ENCODE results near the gene JTB.

The JTB gene

DNA sequence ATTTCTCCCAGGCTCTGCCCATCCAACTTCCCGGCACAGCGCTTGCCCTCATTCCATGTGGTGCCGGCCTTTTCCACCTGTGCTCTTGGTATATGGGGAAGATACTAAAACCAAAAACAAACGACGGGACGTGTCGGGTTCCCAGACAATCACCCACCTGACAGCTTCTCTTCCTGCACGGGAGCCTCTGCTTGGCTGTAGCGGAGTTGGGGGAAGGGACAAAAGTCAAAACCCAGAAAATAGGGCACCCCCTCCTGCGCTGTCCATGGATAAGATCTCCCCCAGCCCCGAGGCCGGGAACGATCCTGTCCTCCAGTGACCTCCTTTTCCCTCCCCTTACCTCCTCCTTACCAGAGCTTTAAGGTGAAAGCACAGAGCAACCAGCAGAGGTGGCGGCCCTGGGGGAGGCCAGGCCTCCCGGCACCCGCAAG is 640 bp downstream of the JTB start:
- TF ChIP-seq RAD21 (IDR thresholded peaks at IDR 0.05; ENCODE audit: low read depth) = no peak
- no peak for TF ChIP-seq YY1 (IDR thresholded peaks at IDR 0.05; ENCODE audit: low read depth)
- no peak for TF ChIP-seq ZBTB7A (IDR thresholded peaks at IDR 0.05; ENCODE audit: low read depth)
- TF ChIP-seq TAF1 (IDR thresholded peaks at IDR 0.05; ENCODE audit: low read depth) = no peak
- TF ChIP-seq USF1 (IDR thresholded peaks at IDR 0.05) = no peak
- no peak for TF ChIP-seq TEAD4 (IDR thresholded peaks at IDR 0.05)
- no peak for TF ChIP-seq EGR1 (IDR thresholded peaks at IDR 0.05)
- no peak for TF ChIP-seq TCF12 (IDR thresholded peaks at IDR 0.05; ENCODE audit: low read depth)
- no peak for TF ChIP-seq CREB1 (IDR thresholded peaks at IDR 0.05; ENCODE audit: low read depth)
- TF ChIP-seq, protein P1, sequence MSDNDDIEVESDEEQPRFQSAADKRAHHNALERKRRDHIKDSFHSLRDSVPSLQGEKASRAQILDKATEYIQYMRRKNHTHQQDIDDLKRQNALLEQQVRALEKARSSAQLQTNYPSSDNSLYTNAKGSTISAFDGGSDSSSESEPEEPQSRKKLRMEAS (IDR thresholded peaks at IDR 0.05) = no peak
- no peak for TF ChIP-seq CEBPB (IDR thresholded peaks at IDR 0.05)

- TF ChIP-seq TEAD4 (IDR thresholded peaks at IDR 0.05) = no peak
- no peak for TF ChIP-seq FOXM1 (IDR thresholded peaks at IDR 0.05; ENCODE audit: borderline replicate concordance, low read depth)
- TF ChIP-seq TAF1 (IDR thresholded peaks at IDR 0.05; ENCODE audit: low read depth) = no peak
- TF ChIP-seq CEBPB (IDR thresholded peaks at IDR 0.05) = no peak
These were observed 3.9 kb downstream of the JTB start for GRCh38 chr1:153973525-153973924.

DNA sequence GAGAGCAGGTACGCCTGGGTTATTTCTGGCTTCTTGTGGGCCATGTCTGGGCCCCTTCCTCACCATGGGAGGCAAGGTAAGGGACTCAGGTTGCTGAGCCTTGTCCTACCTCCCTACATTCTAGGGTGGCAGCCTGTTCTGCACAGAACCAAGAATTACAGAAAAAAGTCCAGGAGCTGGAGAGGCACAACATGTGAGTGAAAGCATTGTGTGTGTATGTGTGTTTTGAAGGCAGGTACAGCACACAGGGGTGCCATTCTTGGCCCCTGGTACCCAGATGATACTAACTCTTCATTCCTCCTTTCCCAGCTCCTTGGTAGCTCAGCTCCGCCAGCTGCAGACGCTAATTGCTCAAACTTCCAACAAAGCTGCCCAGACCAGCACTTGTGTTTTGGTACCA is 4.4 kb downstream of the JTB start:
- TF ChIP-seq EGR1 (IDR thresholded peaks at IDR 0.05) (no peak), TEAD4 (IDR thresholded peaks at IDR 0.05) (no peak), TCF12 (IDR thresholded peaks at IDR 0.05; ENCODE audit: low read depth) (no peak), CREB1 (IDR thresholded peaks at IDR 0.05; ENCODE audit: low read depth) (no peak), RAD21 (IDR thresholded peaks at IDR 0.05; ENCODE audit: low read depth) (no peak), TAF1 (IDR thresholded peaks at IDR 0.05; ENCODE audit: low read depth) (no peak), YY1 (IDR thresholded peaks at IDR 0.05; ENCODE audit: low read depth) (no peak), NFIC (IDR thresholded peaks at IDR 0.05) (no peak), EP300 (IDR thresholded peaks at IDR 0.05; ENCODE audit: borderline replicate concordance) (no peak), USF1 (IDR thresholded peaks at IDR 0.05) (no peak), FOXM1 (IDR thresholded peaks at IDR 0.05; ENCODE audit: borderline replicate concordance, low read depth) (no peak), CEBPB (IDR thresholded peaks at IDR 0.05) (no peak), ZBTB7A (IDR thresholded peaks at IDR 0.05; ENCODE audit: low read depth) (no peak)
- TF ChIP-seq, protein P1 (IDR thresholded peaks at IDR 0.05) = no peak
- TF ChIP-seq, protein P2, sequence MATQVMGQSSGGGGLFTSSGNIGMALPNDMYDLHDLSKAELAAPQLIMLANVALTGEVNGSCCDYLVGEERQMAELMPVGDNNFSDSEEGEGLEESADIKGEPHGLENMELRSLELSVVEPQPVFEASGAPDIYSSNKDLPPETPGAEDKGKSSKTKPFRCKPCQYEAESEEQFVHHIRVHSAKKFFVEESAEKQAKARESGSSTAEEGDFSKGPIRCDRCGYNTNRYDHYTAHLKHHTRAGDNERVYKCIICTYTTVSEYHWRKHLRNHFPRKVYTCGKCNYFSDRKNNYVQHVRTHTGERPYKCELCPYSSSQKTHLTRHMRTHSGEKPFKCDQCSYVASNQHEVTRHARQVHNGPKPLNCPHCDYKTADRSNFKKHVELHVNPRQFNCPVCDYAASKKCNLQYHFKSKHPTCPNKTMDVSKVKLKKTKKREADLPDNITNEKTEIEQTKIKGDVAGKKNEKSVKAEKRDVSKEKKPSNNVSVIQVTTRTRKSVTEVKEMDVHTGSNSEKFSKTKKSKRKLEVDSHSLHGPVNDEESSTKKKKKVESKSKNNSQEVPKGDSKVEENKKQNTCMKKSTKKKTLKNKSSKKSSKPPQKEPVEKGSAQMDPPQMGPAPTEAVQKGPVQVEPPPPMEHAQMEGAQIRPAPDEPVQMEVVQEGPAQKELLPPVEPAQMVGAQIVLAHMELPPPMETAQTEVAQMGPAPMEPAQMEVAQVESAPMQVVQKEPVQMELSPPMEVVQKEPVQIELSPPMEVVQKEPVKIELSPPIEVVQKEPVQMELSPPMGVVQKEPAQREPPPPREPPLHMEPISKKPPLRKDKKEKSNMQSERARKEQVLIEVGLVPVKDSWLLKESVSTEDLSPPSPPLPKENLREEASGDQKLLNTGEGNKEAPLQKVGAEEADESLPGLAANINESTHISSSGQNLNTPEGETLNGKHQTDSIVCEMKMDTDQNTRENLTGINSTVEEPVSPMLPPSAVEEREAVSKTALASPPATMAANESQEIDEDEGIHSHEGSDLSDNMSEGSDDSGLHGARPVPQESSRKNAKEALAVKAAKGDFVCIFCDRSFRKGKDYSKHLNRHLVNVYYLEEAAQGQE (IDR thresholded peaks at IDR 0.05; ENCODE audit: low read depth) = no peak

- TF ChIP-seq EP300 (IDR thresholded peaks at IDR 0.05; ENCODE audit: borderline replicate concordance) = no peak
- no peak for TF ChIP-seq FOXM1 (IDR thresholded peaks at IDR 0.05; ENCODE audit: borderline replicate concordance, low read depth)
These were observed 7.1 kb downstream of the JTB start for GRCh38 chr1:153970346-153970745.

DNA sequence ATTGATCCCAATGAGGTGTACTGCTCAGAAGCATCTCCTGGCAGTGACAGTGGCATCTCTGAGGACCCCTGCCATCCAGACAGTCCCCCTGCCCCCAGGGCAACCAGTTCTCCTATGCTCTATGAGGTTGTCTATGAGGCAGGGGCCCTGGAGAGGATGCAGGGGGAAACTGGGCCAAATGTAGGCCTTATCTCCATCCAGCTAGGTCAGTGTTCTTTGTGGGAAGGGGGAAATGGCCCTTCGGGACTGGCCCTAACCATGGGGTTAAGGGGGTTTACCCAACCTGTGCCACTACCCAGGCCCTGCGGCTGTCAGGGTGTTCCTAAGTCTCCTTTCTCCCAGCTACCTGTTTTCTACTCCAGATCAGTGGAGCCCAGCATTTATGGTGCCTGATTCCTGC is 8.5 kb downstream of the JTB start:
- TF ChIP-seq RAD21 (IDR thresholded peaks at IDR 0.05; ENCODE audit: low read depth) (no peak), TEAD4 (IDR thresholded peaks at IDR 0.05) (no peak), YY1 (IDR thresholded peaks at IDR 0.05; ENCODE audit: low read depth) (no peak), CEBPB (IDR thresholded peaks at IDR 0.05) (no peak), NFIC (IDR thresholded peaks at IDR 0.05) (no peak), FOXM1 (IDR thresholded peaks at IDR 0.05; ENCODE audit: borderline replicate concordance, low read depth) (no peak), EGR1 (IDR thresholded peaks at IDR 0.05) (no peak), EP300 (IDR thresholded peaks at IDR 0.05; ENCODE audit: borderline replicate concordance) (no peak), ZBTB7A (IDR thresholded peaks at IDR 0.05; ENCODE audit: low read depth) (no peak), TCF12 (IDR thresholded peaks at IDR 0.05; ENCODE audit: low read depth) (no peak)
- TF ChIP-seq, protein P1 (IDR thresholded peaks at IDR 0.05) = no peak

GRCh38 chr1:153968408-153968807 is 9.1 kb downstream of the JTB start:
- TF ChIP-seq TCF12 (IDR thresholded peaks at IDR 0.05; ENCODE audit: low read depth) (no peak), RAD21 (IDR thresholded peaks at IDR 0.05; ENCODE audit: low read depth) (no peak), NFIC (IDR thresholded peaks at IDR 0.05) (no peak), FOXM1 (IDR thresholded peaks at IDR 0.05; ENCODE audit: borderline replicate concordance, low read depth) (no peak), CREB1 (IDR thresholded peaks at IDR 0.05; ENCODE audit: low read depth) (no peak), TAF1 (IDR thresholded peaks at IDR 0.05; ENCODE audit: low read depth) (no peak), EP300 (IDR thresholded peaks at IDR 0.05; ENCODE audit: borderline replicate concordance) (no peak), EGR1 (IDR thresholded peaks at IDR 0.05) (no peak), ZBTB7A (IDR thresholded peaks at IDR 0.05; ENCODE audit: low read depth) (no peak), USF1 (IDR thresholded peaks at IDR 0.05) (no peak), YY1 (IDR thresholded peaks at IDR 0.05; ENCODE audit: low read depth) (no peak), TEAD4 (IDR thresholded peaks at IDR 0.05) (no peak), CEBPB (IDR thresholded peaks at IDR 0.05) (no peak)
- TF ChIP-seq, protein P2 (IDR thresholded peaks at IDR 0.05; ENCODE audit: low read depth) = no peak
- TF ChIP-seq, protein P1 (IDR thresholded peaks at IDR 0.05) = no peak
